Esophagus muscularis mucosa (tissue), 4 donors: ENCODE measurements around the gene TMEM127.

Experiments
- EP300 ChIP-seq: sonication (generic); formaldehyde crosslinking; IDR thresholded peaks from one replicate; pipeline ENCODE4 v1.6.1; 2017; ENCODE audit warnings: antibody characterized with exemption
- POLR2A ChIP-seq: fragments of 450-650 bp; IDR thresholded peaks from one replicate; pipeline ENCODE4 v1.6.1; 2017; ENCODE audit warnings: antibody characterized with exemption, moderate library complexity, mild to moderate bottlenecking, low read depth
- POLR2AphosphoS5 ChIP-seq, 2 donors: sonication (generic); formaldehyde crosslinking; IDR thresholded peaks; one replicate each; pipeline ENCODE4 v1.6.1; 2017; ENCODE audit warnings: antibody characterized with exemption in 2 of 2
- TF ChIP-seq, protein P1 (sequence below), 3 experiments: fragments of 200-600 bp in 2 of 3; fragments of 450-650 bp in 1 of 3; sonication (generic) in 2 of 3; IDR thresholded peaks; one replicate each; pipeline ENCODE4 v1.5.1; 2017 to 2019; ENCODE audit warnings: antibody characterized with exemption in 3 of 3, mild to moderate bottlenecking in 2 of 3, moderate library complexity in 1 of 3

DNA sequence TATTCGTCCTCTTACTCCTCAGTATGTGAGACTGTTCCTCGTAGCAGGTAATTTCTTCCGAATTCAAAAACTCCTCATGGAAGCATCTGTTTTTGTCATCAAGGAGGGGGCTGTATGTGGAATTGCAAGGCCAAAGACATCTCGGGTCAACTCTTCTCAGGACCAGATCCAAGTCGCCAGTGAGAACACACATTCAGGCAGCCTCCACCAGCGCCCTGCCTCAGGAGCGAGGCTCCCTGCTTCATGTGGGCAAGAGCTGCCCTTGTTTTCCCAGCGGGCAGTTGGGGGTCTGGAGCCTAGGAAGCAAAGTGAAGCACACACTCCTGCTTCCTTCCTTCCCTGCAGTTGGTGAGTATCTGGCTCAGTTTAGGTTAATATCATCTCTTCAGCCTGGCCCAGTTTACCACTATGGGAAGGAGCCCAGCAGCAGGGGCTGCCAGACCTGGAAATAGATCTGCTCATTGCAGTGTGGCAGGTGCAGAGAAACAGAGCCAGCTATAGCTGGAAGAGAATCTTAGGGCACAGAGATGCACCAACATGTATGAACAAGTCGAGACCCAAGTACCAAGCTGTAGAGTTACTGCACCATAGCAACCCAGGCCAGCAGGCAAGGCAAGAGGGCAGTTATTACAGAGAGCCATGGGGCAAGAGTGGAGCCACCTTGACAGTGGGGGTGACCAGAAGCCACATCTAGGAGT, 25.3 kb downstream of the TMEM127 start:
- TF ChIP-seq POLR2A (no peak), EP300 (no peak), POLR2AphosphoS5 (IDR thresholded peaks at IDR 0.05) (no peak)
- TF ChIP-seq, protein P1, sequence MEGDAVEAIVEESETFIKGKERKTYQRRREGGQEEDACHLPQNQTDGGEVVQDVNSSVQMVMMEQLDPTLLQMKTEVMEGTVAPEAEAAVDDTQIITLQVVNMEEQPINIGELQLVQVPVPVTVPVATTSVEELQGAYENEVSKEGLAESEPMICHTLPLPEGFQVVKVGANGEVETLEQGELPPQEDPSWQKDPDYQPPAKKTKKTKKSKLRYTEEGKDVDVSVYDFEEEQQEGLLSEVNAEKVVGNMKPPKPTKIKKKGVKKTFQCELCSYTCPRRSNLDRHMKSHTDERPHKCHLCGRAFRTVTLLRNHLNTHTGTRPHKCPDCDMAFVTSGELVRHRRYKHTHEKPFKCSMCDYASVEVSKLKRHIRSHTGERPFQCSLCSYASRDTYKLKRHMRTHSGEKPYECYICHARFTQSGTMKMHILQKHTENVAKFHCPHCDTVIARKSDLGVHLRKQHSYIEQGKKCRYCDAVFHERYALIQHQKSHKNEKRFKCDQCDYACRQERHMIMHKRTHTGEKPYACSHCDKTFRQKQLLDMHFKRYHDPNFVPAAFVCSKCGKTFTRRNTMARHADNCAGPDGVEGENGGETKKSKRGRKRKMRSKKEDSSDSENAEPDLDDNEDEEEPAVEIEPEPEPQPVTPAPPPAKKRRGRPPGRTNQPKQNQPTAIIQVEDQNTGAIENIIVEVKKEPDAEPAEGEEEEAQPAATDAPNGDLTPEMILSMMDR (IDR thresholded peaks at IDR 0.05), result no peak
